ENCODE measurements around the gene MTM1.

GRCh38 chrX:150522494-150522893 lies 45.9 kb upstream of the MTM1 start:
- TF ChIP-seq TAF1 (IDR thresholded peaks at IDR 0.05; ENCODE audit: borderline replicate concordance, insufficient read depth, low read length), result no peak
- TF ChIP-seq POLR2AphosphoS5 (IDR thresholded peaks at IDR 0.05; ENCODE audit: low read depth, low read length), result no peak

All from PFSK-1 (cell line).